WI38 (cell line): ENCODE results near the gene FNDC3B.
"Not testable (repeated sequence)": the region's sequence is repeated elsewhere in the genome, so short reads cannot be mapped to it uniquely, and the experiment has no call there.

ENCODE experiments used
- H3K4me3 ChIP-seq: 2 replicates; pipeline ENCODE4 v1.5.1; 2011; ENCODE audit warnings: low read depth, mild to moderate bottlenecking, control low read depth, low read length
- CTCF ChIP-seq: IDR thresholded peaks from 2 replicates; pipeline ENCODE4 v1.5.1; 2012; ENCODE audit warnings: low read depth, mild to moderate bottlenecking, control low read depth, low read length

FNDC3B gene

GRCh38 chr3:172249039-172249438 is 209.7 kb downstream of the FNDC3B start:
- no peak for TF ChIP-seq CTCF

GRCh38 chr3:172251211-172251610 is 211.8 kb downstream of the FNDC3B start:
- no peak for TF ChIP-seq CTCF
- no peak overlapping the region for H3K4me3 ChIP-seq

More at GRCh38 chr3:172249039-172249438, 209.7 kb downstream of the FNDC3B start:
- H3K4me3 ChIP-seq: no peak overlapping the region

GRCh38 chr3:172253200-172253599 is 213.8 kb downstream of the FNDC3B start:
- H3K4me3 ChIP-seq: no peak overlapping the region
- no peak for TF ChIP-seq CTCF

GRCh38 chr3:172254542-172254941 is 215.2 kb downstream of the FNDC3B start:
- H3K4me3 ChIP-seq: no peak overlapping the region
- no peak for TF ChIP-seq CTCF

GRCh38 chr3:172255321-172255720 is 215.9 kb downstream of the FNDC3B start:
- not testable (repeated sequence) for H3K4me3 ChIP-seq

GRCh38 chr3:172256101-172256734 is 216.8 kb downstream of the FNDC3B start:
- no peak overlapping the region for H3K4me3 ChIP-seq
- no peak for TF ChIP-seq CTCF

GRCh38 chr3:172257648-172258400 is 218.4 kb downstream of the FNDC3B start:
- TF ChIP-seq CTCF: no peak

GRCh38 chr3:172258624-172259023 is 219.2 kb downstream of the FNDC3B start:
- no peak overlapping the region for H3K4me3 ChIP-seq
- TF ChIP-seq CTCF: no peak

More at GRCh38 chr3:172257648-172258400, 218.4 kb downstream of the FNDC3B start:
- H3K4me3 ChIP-seq: no peak overlapping the region
